Measurements from ENCODE around the gene DSCAML1.

GRCh38 chr11:117619661-117620060, 177.4 kb downstream of the DSCAML1 start:
- TF ChIP-seq CTCF (IDR thresholded peaks at IDR 0.05), result no peak
- no peak for TF ChIP-seq POLR2AphosphoS5 (IDR thresholded peaks at IDR 0.05)
